Liver (tissue), 9 donors: ENCODE data around the gene OR52E2. TPM values are rescaled to one million over a fixed set of nuclear protein-coding genes. Genes with fewer than 3 reads are reported as not detected.

ENCODE experiments used
- DNase-seq: peaks from one replicate; pipeline ENCODE4 v3.0.0-alpha.2; 2017; ENCODE audit warnings: low spot score
- H3K27ac ChIP-seq, 2 donors: one replicate each; pipeline ENCODE4 v1.7.0; 2013; ENCODE audit warnings: inconsistent platforms in 2 of 2, low read length in 2 of 2, control low read depth in 1 of 2, low read depth in 1 of 2, mild to moderate bottlenecking in 1 of 2
- H3K27me3 ChIP-seq, 4 donors: one replicate each; pipeline versions ENCODE4 v1.6.1 to v1.7.0; 2013; ENCODE audit warnings: low read length in 3 of 4, inconsistent platforms in 1 of 4, mild to moderate bottlenecking in 1 of 4, moderate library complexity in 1 of 4; ENCODE audit not compliant: control insufficient read depth in 4 of 4, insufficient read depth in 4 of 4
- H3K36me3 ChIP-seq, 4 donors: one replicate each; pipeline versions ENCODE4 v1.6.1 to v1.7.0; 2013; ENCODE audit warnings: low read length in 3 of 4, mild to moderate bottlenecking in 3 of 4, low read depth in 1 of 4, moderate library complexity in 1 of 4; ENCODE audit not compliant: control insufficient read depth in 4 of 4, insufficient read depth in 3 of 4
- H3K4me1 ChIP-seq, 4 donors: one replicate each; pipeline versions ENCODE4 v1.6.1 to v1.7.0; 2013; ENCODE audit warnings: low read length in 3 of 4, mild to moderate bottlenecking in 3 of 4, moderate library complexity in 1 of 4; ENCODE audit not compliant: control insufficient read depth in 4 of 4, insufficient read depth in 4 of 4
- H3K4me3 ChIP-seq, 3 donors: one replicate each; pipeline versions ENCODE4 v1.6.1 to v1.7.0; 2013; ENCODE audit warnings: low read length in 3 of 3, control low read depth in 1 of 3, low read depth in 1 of 3, mild to moderate bottlenecking in 1 of 3
- H3K9ac ChIP-seq, 2 donors: one replicate each; pipeline ENCODE4 v1.7.0; 2013; ENCODE audit warnings: low read length in 2 of 2, mild to moderate bottlenecking in 2 of 2, moderate library complexity in 2 of 2, control low read depth in 1 of 2, low read depth in 1 of 2
- H3K9me3 ChIP-seq, 4 donors: one replicate each; pipeline versions ENCODE4 v1.6.1 to v1.7.0; 2013; ENCODE audit warnings: low read length in 3 of 4; ENCODE audit not compliant: control insufficient read depth in 4 of 4
- ATF3 ChIP-seq: IDR thresholded peaks from 2 replicates; pipeline ENCODE4 v1.6.1; 2016; ENCODE audit warnings: antibody characterized with exemption
- EGR1 ChIP-seq, 2 donors: IDR thresholded peaks; 2 replicates each; pipeline ENCODE4 v1.6.1; 2016 to 2018; ENCODE audit warnings: antibody characterized with exemption in 2 of 2, low read depth in 2 of 2
- FOXA1 ChIP-seq: IDR thresholded peaks from 2 replicates; pipeline ENCODE4 v1.6.1; 2016; ENCODE audit warnings: antibody characterized with exemption
- FOXA2 ChIP-seq: IDR thresholded peaks from 2 replicates; pipeline ENCODE4 v1.6.1; 2016; ENCODE audit warnings: antibody characterized with exemption
- GABPA ChIP-seq, 2 donors: IDR thresholded peaks in 1 of 2; conservative IDR thresholded peaks in 1 of 2; 2 replicates each; pipeline ENCODE4 v1.6.1; 2016; ENCODE audit warnings: antibody characterized with exemption in 2 of 2, mild to moderate bottlenecking in 1 of 2, moderate library complexity in 1 of 2
- HNF4A ChIP-seq, 2 donors: conservative IDR thresholded peaks; 2 replicates each; pipeline ENCODE4 v1.6.1; 2016; ENCODE audit warnings: antibody characterized with exemption in 2 of 2, mild to moderate bottlenecking in 2 of 2
- HNF4G ChIP-seq: IDR thresholded peaks from 2 replicates; pipeline ENCODE4 v1.6.1; 2016; ENCODE audit warnings: antibody characterized with exemption
- JUND ChIP-seq, 2 donors: IDR thresholded peaks; 2 replicates each; pipeline ENCODE4 v1.6.1; 2016; ENCODE audit warnings: antibody characterized with exemption in 2 of 2
- NR2F2 ChIP-seq: IDR thresholded peaks from 2 replicates; pipeline ENCODE4 v1.6.1; 2016; ENCODE audit warnings: antibody characterized with exemption
- RAD21 ChIP-seq, 2 donors: IDR thresholded peaks; 2 replicates each; pipeline ENCODE4 v1.6.1; 2016; ENCODE audit warnings: antibody characterized with exemption in 2 of 2, mild to moderate bottlenecking in 2 of 2
- RXRA ChIP-seq, 2 donors: IDR thresholded peaks; 2 replicates each; pipeline ENCODE4 v1.6.1; 2017 to 2018; ENCODE audit warnings: antibody characterized with exemption in 2 of 2, mild to moderate bottlenecking in 1 of 2
- SP1 ChIP-seq: IDR thresholded peaks from 2 replicates; pipeline ENCODE4 v1.6.1; 2018; ENCODE audit warnings: antibody characterized with exemption, mild to moderate bottlenecking
- TAF1 ChIP-seq: conservative IDR thresholded peaks from 2 replicates; pipeline ENCODE4 v1.6.1; 2016; ENCODE audit warnings: antibody characterized with exemption, mild to moderate bottlenecking
- YY1 ChIP-seq: IDR thresholded peaks from 2 replicates; pipeline ENCODE4 v1.6.1; 2016; ENCODE audit warnings: antibody characterized with exemption, mild to moderate bottlenecking
- WGBS: extraction: QIAGEN DNeasy Blood & Tissue Kit; methylation state at CpG from one replicate; pipeline ENCODE4 v1.1.7; 2013; 5-methylcytosine and 5-hydroxymethylcytosine counted together
- polyA plus RNA-seq, 2 donors: library from polyadenylated mRNA; stranded (reverse) in 1 of 2; unstranded in 1 of 2; fragments of 200-250 nt in 1 of 2; fragments of >200 nt in 1 of 2; fragmentation: Nextera tagmentation in 1 of 2; extraction: Ambion mirVana in 1 of 2; gene quantifications; one replicate each; pipeline versions ENCODE4 v1.2.1 to v1.2.3, GENCODE V29; 2013 to 2015
- total RNA-seq, 2 donors: library from RNA; depleted of rRNA; stranded (reverse); fragments of >200 nt; gene quantifications; one replicate each; pipeline ENCODE4 v1.2.3, GENCODE V29; 2014
- TF ChIP-seq, protein P1 (sequence below): IDR thresholded peaks from 2 replicates; pipeline ENCODE4 v1.6.1; 2016; ENCODE audit warnings: antibody characterized with exemption
- TF ChIP-seq, protein P2 (sequence below): fragments of 150-350 bp; IDR thresholded peaks from 2 replicates; pipeline ENCODE4 v1.5.1; 2017; ENCODE audit warnings: improper control_type of control experiment, low read depth, low read length; ENCODE audit not compliant: missing input control
- TF ChIP-seq, protein P3 (sequence below): IDR thresholded peaks from 2 replicates; pipeline ENCODE4 v1.6.1; 2016; ENCODE audit warnings: antibody characterized with exemption
- donor health status: healthy.
- donor health status: healthy.
- donor health status: healthy.
- donor health status: healthy.
- donor health status: healthy.

The OR52E2 gene
- total and polyA plus RNA-seq, 4 donors = not detected

- TF ChIP-seq, protein P1, sequence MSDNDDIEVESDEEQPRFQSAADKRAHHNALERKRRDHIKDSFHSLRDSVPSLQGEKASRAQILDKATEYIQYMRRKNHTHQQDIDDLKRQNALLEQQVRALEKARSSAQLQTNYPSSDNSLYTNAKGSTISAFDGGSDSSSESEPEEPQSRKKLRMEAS = no peak
- TF ChIP-seq YY1 = no peak
- TF ChIP-seq RAD21 (IDR thresholded peaks at IDR 0.05) = no peak
- no peak for TF ChIP-seq FOXA2
- TF ChIP-seq SP1 = no peak
- no peak for TF ChIP-seq ATF3
- TF ChIP-seq FOXA1 = no peak
- TF ChIP-seq, protein P2, sequence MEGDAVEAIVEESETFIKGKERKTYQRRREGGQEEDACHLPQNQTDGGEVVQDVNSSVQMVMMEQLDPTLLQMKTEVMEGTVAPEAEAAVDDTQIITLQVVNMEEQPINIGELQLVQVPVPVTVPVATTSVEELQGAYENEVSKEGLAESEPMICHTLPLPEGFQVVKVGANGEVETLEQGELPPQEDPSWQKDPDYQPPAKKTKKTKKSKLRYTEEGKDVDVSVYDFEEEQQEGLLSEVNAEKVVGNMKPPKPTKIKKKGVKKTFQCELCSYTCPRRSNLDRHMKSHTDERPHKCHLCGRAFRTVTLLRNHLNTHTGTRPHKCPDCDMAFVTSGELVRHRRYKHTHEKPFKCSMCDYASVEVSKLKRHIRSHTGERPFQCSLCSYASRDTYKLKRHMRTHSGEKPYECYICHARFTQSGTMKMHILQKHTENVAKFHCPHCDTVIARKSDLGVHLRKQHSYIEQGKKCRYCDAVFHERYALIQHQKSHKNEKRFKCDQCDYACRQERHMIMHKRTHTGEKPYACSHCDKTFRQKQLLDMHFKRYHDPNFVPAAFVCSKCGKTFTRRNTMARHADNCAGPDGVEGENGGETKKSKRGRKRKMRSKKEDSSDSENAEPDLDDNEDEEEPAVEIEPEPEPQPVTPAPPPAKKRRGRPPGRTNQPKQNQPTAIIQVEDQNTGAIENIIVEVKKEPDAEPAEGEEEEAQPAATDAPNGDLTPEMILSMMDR = no peak
- no peak for TF ChIP-seq NR2F2
- TF ChIP-seq RXRA (IDR thresholded peaks at IDR 0.05) = no peak
- no peak for TF ChIP-seq TAF1
Observed at GRCh38 chr11:5042091-5042490, 17.3 kb downstream of the OR52E2 start (continued).

DNA sequence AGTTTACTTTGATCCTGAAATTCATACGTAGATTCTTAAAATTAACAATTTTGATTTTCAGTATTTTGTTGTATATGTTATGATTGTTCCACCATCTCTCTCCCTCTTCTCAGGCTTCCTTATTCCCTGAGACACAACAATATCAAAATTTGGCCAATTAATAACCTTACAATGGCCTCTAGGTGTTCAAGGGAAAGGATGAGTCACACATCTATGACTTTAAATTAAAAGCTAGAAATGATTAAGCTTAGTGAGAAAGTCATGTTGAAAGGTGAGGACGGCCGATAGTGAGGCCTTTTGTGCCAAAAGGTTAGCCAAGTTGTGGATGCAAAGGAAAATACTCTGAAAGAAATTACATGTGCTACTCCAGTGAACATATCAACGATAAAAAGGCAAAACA is 18.6 kb downstream of the OR52E2 start:
- Histone ChIP-seq H3K9me3 (no peaks in the 10 kb centered on the region), H3K36me3 (no peaks in the 10 kb centered on the region), H3K27me3 (peaks cover 0 to 4% (median 0%) of the 10 kb centered on the region in 4 donors), H3K4me3 (no peak overlapping the region), H3K4me1 (no peaks in the 10 kb centered on the region), H3K27ac (no peak overlapping the region), H3K9ac (no peak overlapping the region)
- WGBS = 49% methylated on average over 4 of the region's 4 CpGs
- TF ChIP-seq GABPA (IDR thresholded peaks at IDR 0.05 in 1 of 2, conservative IDR thresholded peaks at IDR 0.05 in 1 of 2) = no peak
- TF ChIP-seq NR2F2 = no peak
- TF ChIP-seq ATF3 = no peak
- no peak for TF ChIP-seq SP1
- no peak for TF ChIP-seq JUND (IDR thresholded peaks at IDR 0.05)
- TF ChIP-seq, protein P3, sequence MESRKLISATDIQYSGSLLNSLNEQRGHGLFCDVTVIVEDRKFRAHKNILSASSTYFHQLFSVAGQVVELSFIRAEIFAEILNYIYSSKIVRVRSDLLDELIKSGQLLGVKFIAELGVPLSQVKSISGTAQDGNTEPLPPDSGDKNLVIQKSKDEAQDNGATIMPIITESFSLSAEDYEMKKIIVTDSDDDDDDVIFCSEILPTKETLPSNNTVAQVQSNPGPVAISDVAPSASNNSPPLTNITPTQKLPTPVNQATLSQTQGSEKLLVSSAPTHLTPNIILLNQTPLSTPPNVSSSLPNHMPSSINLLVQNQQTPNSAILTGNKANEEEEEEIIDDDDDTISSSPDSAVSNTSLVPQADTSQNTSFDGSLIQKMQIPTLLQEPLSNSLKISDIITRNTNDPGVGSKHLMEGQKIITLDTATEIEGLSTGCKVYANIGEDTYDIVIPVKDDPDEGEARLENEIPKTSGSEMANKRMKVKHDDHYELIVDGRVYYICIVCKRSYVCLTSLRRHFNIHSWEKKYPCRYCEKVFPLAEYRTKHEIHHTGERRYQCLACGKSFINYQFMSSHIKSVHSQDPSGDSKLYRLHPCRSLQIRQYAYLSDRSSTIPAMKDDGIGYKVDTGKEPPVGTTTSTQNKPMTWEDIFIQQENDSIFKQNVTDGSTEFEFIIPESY = no peak
- no peak for TF ChIP-seq TAF1
- TF ChIP-seq FOXA1 = no peak
- no peak for TF ChIP-seq HNF4G
- no peak for DNase-seq

DNA sequence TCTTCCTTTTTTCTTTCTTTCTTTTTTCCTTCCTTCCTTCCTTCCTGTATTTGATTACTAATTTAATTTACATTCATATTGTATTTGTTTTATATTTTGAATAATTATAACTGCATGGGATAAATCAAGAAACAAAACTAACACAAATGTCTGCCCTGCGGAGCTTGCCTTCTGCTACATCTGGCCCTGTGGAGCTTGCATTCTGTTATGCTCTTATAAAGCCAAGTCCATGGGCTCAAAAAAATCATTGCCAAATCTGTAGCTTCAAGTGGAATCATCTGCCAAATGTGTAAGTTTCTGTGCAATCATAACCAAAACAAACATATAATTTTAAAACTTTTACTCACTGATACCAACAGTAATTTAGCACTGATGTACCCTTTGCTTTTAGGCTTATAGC is 21.1 kb downstream of the OR52E2 start:
- DNase-seq = no peak
- no peaks in the 10 kb centered on the region for H3K9me3 ChIP-seq
- peaks cover 0 to 4% (median 0%) of the 10 kb centered on the region in 4 donors for H3K27me3 ChIP-seq
- WGBS = 88% methylated on average over 1 of the region's 1 CpG
- no peak overlapping the region for H3K4me3 ChIP-seq
- no peak overlapping the region for H3K9ac ChIP-seq
- no peak overlapping the region for H3K27ac ChIP-seq
- no peaks in the 10 kb centered on the region for H3K4me1 ChIP-seq
- no peak for TF ChIP-seq HNF4A (conservative IDR thresholded peaks at IDR 0.05)
- TF ChIP-seq, protein P3 = no peak
- TF ChIP-seq TAF1 = no peak
- TF ChIP-seq ATF3 = no peak
- no peak for TF ChIP-seq FOXA1
- no peak for TF ChIP-seq GABPA (IDR thresholded peaks at IDR 0.05 in 1 of 2, conservative IDR thresholded peaks at IDR 0.05 in 1 of 2)
- TF ChIP-seq RXRA (IDR thresholded peaks at IDR 0.05) = no peak
- TF ChIP-seq, protein P1 = no peak
- no peak for TF ChIP-seq FOXA2
- no peak for TF ChIP-seq SP1
- no peak for TF ChIP-seq HNF4G
- no peak for TF ChIP-seq RAD21 (IDR thresholded peaks at IDR 0.05)
- no peak for TF ChIP-seq JUND (IDR thresholded peaks at IDR 0.05)
- no peak for TF ChIP-seq EGR1 (IDR thresholded peaks at IDR 0.05; ENCODE audit: low read depth in 2 of 2)
- no peak for TF ChIP-seq YY1
- TF ChIP-seq NR2F2 = no peak
- H3K36me3 ChIP-seq = no peaks in the 10 kb centered on the region
